H1 (cell line): ENCODE data around the gene RIPOR3. TPM values are rescaled to one million over a fixed set of nuclear protein-coding genes. Genes with fewer than 3 reads are reported as not detected.

ENCODE experiments used
- GABPA ChIP-seq: IDR thresholded peaks from 2 replicates; pipeline ENCODE4 v1.6.1; 2011; ENCODE audit warnings: mild to moderate bottlenecking, low read length, moderate library complexity, borderline replicate concordance; ENCODE audit not compliant: insufficient read depth
- JUN ChIP-seq: IDR thresholded peaks from 2 replicates; pipeline ENCODE4 v1.6.1; 2011; ENCODE audit warnings: low read depth, mild to moderate bottlenecking, improper control_type of control experiment, low read length
- SP4 ChIP-seq: IDR thresholded peaks from 2 replicates; pipeline ENCODE4 v1.6.1; 2012; ENCODE audit warnings: low read length, inconsistent platforms
- TAF7 ChIP-seq: optimal IDR thresholded peaks from 2 replicates; pipeline ENCODE3; 2011; ENCODE audit warnings: low read depth, mild to moderate bottlenecking, inconsistent platforms, low read length, moderate library complexity, borderline replicate concordance
- polyA plus RNA-seq, 7 experiments: library from polyadenylated mRNA; depleted of rRNA in 3 of 7; stranded (reverse) in 5 of 7; unstranded in 2 of 7; fragments of >200 nt in 5 of 7; fragments of 200-250 nt in 2 of 7; gene quantifications; 1 replicate in 5 of 7; 2 replicates in 1 of 7; 4 replicates in 1 of 7; pipeline versions ENCODE4 v1.2.1 to v1.2.3, GENCODE V29; 2011 to 2013; ENCODE audit warnings: missing spikeins in 2 of 7, mixed read lengths in 2 of 7
- total RNA-seq: library from RNA; stranded (reverse); fragmentation: NEBNext Ultra II Directional; extraction: Animal tissue kit (Norgen Biotek cat#: 25700); gene quantifications from 2 replicates; pipeline ENCODE4 v1.2.1, GENCODE V29; 2021
- TF ChIP-seq, protein P1 (sequence below): IDR thresholded peaks from 2 replicates; pipeline ENCODE4 v1.6.1; 2011; ENCODE audit warnings: low read length, improper control_type of control experiment

RIPOR3 gene
- total and polyA plus RNA-seq, 2 of the 8 experiments (the other 6 are each of a cell fraction or from before 2014, with no cell fraction given) = 3.6 to 4.5 TPM

DNA sequence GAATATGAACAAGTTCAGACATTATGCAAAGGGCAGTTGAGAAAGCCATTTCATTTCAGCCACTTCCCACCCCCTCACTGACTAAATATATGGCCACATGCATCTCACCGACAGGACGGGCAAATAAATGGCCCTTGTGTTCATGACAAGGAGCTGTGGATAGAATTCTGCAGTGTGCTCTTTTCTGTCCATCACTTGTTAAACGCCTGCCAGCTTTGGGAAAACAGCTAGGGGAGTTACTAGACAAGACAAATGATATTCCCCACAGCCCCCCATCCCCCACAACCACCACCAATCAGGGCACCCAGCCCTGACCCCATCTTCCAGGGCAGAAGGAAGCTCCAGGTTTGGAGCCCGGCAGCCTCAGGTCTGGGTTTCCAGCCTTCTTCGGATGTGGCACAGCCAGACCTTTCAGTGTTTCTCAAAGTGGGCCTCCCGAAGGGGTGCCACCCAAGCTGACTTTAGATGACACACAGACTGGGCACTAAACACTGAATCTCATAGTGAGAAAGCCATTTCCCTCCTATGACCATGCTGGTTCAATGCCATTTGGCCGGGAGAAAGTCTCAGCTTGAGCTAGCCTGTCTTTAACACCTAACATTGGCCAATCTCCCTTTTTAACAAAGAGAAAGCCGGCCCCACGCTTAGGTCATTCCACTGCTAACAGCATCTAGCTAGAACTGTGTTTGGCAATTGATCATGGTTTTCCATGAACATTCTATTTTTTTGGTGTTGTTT is 4.0 kb upstream of the RIPOR3 start (continued):
- TF ChIP-seq, protein P1, sequence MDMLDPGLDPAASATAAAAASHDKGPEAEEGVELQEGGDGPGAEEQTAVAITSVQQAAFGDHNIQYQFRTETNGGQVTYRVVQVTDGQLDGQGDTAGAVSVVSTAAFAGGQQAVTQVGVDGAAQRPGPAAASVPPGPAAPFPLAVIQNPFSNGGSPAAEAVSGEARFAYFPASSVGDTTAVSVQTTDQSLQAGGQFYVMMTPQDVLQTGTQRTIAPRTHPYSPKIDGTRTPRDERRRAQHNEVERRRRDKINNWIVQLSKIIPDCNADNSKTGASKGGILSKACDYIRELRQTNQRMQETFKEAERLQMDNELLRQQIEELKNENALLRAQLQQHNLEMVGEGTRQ = no peak
- no peak for TF ChIP-seq GABPA
- no peak for TF ChIP-seq SP4
- no peak for TF ChIP-seq JUN
- no peak for TF ChIP-seq TAF7
